Measurements from ENCODE around the gene FOXK1. TPM values are rescaled to one million over a fixed set of nuclear protein-coding genes. Genes with fewer than 3 reads are reported as not detected.

Gene FOXK1
- total and polyA plus RNA-seq, 2 of the 13 experiments (the other 11 are each of a cell fraction or from before 2014, with no cell fraction given) = 4.6 to 8.8 TPM

DNA sequence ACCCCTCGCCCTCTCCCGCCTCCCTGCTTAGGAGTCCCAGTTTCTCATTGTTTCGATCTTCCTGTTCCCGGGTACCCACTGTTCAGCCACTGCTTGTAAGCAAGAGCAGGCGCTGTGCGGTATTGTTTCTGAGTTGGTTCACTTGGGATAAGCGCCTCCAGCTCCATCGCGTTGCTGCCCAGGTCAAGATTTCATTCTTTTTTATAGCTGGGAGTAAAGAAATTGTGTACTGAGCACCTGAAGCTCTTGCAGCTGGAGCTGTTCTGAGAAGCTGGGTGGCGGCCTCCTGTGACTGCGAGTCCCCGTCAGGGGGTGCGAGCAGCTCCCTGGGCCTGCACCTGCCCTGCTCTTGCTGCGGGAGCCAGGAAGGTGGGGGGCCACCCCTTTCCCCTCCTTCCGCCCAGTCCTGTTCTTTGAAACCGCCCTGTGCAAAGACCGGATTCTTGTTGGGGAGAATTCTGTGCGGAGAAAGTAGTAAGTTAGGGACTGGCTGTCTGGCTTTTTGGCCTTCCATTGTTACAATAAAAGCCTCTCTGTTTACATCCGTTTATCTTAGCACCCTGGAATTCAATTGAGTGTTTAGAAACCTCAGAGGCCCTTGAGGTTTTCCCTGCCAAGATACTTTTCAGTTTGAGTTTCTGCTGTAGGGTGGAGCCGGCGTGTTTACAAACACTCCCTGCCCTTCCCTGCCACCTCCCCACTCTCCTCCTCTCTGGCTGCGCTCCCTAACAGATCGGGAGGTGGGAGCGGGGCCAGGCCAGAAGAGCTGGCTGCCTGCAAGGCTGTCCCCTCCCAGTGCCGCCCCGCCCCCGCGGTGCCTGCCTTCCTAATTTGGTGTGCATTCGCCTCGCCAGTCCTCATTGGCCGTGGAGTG lies 62.5 kb downstream of the FOXK1 start (continued):
- TF ChIP-seq SP1 (IDR thresholded peaks at IDR 0.05) = no peak
- no peak for TF ChIP-seq SP1 (CRISPR knock-in tag; IDR thresholded peaks at IDR 0.05)
- peak; percentile 48; the same call in 1 of the 2 replicates for TF ChIP-seq THAP11 (CRISPR knock-in tag; IDR thresholded peaks at IDR 0.05)
- no peak for TF ChIP-seq ZNF713 (CRISPR knock-in tag; IDR thresholded peaks at IDR 0.05)
- no peak for TF ChIP-seq JARID2 (CRISPR knock-in tag; IDR thresholded peaks at IDR 0.05; ENCODE audit: insufficient replicate concordance)
- no peak for TF ChIP-seq ONECUT2 (CRISPR knock-in tag; IDR thresholded peaks at IDR 0.05)
- no peak for TF ChIP-seq ZNF441 (CRISPR knock-in tag; IDR thresholded peaks at IDR 0.05; ENCODE audit: borderline replicate concordance)
- no peak for TF ChIP-seq BRCA1 (CRISPR knock-in tag; IDR thresholded peaks at IDR 0.05)
- TF ChIP-seq TEAD3 (CRISPR knock-in tag; optimal IDR thresholded peaks at IDR 0.05; ENCODE audit: borderline replicate concordance) = peak; percentile 66
- TF ChIP-seq ESRRA (CRISPR knock-in tag; IDR thresholded peaks at IDR 0.05; ENCODE audit: low read depth) = no peak
- TF ChIP-seq ZNF563 (CRISPR knock-in tag; IDR thresholded peaks at IDR 0.05) = no peak
- TF ChIP-seq, protein P1, sequence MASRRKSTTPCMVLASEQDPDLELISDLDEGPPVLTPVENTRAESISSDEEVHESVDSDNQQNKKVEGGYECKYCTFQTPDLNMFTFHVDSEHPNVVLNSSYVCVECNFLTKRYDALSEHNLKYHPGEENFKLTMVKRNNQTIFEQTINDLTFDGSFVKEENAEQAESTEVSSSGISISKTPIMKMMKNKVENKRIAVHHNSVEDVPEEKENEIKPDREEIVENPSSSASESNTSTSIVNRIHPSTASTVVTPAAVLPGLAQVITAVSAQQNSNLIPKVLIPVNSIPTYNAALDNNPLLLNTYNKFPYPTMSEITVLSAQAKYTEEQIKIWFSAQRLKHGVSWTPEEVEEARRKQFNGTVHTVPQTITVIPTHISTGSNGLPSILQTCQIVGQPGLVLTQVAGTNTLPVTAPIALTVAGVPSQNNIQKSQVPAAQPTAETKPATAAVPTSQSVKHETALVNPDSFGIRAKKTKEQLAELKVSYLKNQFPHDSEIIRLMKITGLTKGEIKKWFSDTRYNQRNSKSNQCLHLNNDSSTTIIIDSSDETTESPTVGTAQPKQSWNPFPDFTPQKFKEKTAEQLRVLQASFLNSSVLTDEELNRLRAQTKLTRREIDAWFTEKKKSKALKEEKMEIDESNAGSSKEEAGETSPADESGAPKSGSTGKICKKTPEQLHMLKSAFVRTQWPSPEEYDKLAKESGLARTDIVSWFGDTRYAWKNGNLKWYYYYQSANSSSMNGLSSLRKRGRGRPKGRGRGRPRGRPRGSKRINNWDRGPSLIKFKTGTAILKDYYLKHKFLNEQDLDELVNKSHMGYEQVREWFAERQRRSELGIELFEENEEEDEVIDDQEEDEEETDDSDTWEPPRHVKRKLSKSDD (CRISPR knock-in tag; IDR thresholded peaks at IDR 0.05; ENCODE audit: low read depth) = no peak
- TF ChIP-seq, protein P2, sequence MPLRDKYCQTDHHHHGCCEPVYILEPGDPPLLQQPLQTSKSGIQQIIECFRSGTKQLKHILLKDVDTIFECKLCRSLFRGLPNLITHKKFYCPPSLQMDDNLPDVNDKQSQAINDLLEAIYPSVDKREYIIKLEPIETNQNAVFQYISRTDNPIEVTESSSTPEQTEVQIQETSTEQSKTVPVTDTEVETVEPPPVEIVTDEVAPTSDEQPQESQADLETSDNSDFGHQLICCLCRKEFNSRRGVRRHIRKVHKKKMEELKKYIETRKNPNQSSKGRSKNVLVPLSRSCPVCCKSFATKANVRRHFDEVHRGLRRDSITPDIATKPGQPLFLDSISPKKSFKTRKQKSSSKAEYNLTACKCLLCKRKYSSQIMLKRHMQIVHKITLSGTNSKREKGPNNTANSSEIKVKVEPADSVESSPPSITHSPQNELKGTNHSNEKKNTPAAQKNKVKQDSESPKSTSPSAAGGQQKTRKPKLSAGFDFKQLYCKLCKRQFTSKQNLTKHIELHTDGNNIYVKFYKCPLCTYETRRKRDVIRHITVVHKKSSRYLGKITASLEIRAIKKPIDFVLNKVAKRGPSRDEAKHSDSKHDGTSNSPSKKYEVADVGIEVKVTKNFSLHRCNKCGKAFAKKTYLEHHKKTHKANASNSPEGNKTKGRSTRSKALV (CRISPR knock-in tag; IDR thresholded peaks at IDR 0.05) = no peak
- TF ChIP-seq RXRB (CRISPR knock-in tag; IDR thresholded peaks at IDR 0.05; ENCODE audit: borderline replicate concordance) = peak; percentile 25; the same call in 1 of the 2 replicates
- TF ChIP-seq, protein P3, sequence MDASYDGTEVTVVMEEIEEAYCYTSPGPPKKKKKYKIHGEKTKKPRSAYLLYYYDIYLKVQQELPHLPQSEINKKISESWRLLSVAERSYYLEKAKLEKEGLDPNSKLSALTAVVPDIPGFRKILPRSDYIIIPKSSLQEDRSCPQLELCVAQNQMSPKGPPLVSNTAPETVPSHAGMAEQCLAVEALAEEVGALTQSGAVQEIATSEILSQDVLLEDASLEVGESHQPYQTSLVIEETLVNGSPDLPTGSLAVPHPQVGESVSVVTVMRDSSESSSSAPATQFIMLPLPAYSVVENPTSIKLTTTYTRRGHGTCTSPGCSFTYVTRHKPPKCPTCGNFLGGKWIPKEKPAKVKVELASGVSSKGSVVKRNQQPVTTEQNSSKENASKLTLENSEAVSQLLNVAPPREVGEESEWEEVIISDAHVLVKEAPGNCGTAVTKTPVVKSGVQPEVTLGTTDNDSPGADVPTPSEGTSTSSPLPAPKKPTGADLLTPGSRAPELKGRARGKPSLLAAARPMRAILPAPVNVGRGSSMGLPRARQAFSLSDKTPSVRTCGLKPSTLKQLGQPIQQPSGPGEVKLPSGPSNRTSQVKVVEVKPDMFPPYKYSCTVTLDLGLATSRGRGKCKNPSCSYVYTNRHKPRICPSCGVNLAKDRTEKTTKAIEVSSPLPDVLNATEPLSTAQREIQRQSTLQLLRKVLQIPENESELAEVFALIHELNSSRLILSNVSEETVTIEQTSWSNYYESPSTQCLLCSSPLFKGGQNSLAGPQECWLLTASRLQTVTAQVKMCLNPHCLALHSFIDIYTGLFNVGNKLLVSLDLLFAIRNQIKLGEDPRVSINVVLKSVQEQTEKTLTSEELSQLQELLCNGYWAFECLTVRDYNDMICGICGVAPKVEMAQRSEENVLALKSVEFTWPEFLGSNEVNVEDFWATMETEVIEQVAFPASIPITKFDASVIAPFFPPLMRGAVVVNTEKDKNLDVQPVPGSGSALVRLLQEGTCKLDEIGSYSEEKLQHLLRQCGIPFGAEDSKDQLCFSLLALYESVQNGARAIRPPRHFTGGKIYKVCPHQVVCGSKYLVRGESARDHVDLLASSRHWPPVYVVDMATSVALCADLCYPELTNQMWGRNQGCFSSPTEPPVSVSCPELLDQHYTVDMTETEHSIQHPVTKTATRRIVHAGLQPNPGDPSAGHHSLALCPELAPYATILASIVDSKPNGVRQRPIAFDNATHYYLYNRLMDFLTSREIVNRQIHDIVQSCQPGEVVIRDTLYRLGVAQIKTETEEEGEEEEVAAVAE (CRISPR knock-in tag; IDR thresholded peaks at IDR 0.05; ENCODE audit: borderline replicate concordance) = no peak
- TF ChIP-seq, protein P4, sequence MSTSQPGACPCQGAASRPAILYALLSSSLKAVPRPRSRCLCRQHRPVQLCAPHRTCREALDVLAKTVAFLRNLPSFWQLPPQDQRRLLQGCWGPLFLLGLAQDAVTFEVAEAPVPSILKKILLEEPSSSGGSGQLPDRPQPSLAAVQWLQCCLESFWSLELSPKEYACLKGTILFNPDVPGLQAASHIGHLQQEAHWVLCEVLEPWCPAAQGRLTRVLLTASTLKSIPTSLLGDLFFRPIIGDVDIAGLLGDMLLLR (CRISPR knock-in tag; IDR thresholded peaks at IDR 0.05) = no peak

Data from HepG2 (cell line).